Glutamatergic neuron (in vitro differentiated cells): ENCODE data around the gene CCNA2. TPM values are rescaled to one million over a fixed set of nuclear protein-coding genes. Genes with fewer than 3 reads are reported as not detected.

Experiments
- DNase-seq: peaks from one replicate; pipeline ENCODE4 v3.0.0; 2022
- H3K27ac Mint-ChIP-seq: one replicate; pipeline ENCODE4 v1.8.0; 2020; ENCODE audit warnings: mild to moderate bottlenecking, mixed read lengths, inconsistent platforms; ENCODE audit not compliant: unreplicated experiment
- H3K27me3 Mint-ChIP-seq: one replicate; pipeline ENCODE4 v1.8.0; 2020; ENCODE audit warnings: mild to moderate bottlenecking, moderate library complexity, mixed read lengths, inconsistent platforms; ENCODE audit not compliant: unreplicated experiment
- H3K36me3 Mint-ChIP-seq: one replicate; pipeline ENCODE4 v1.8.0; 2020; ENCODE audit warnings: mild to moderate bottlenecking, mixed read lengths, inconsistent platforms; ENCODE audit not compliant: unreplicated experiment
- H3K4me1 Mint-ChIP-seq: one replicate; pipeline ENCODE4 v1.8.0; 2020; ENCODE audit warnings: mild to moderate bottlenecking, low read depth, mixed read lengths, inconsistent platforms; ENCODE audit not compliant: unreplicated experiment
- H3K4me3 Mint-ChIP-seq: one replicate; pipeline ENCODE4 v1.8.0; 2020; ENCODE audit warnings: mild to moderate bottlenecking, mixed read lengths, inconsistent platforms; ENCODE audit not compliant: unreplicated experiment
- H3K9me3 Mint-ChIP-seq: one replicate; pipeline ENCODE4 v1.8.0; 2020; ENCODE audit warnings: mild to moderate bottlenecking, moderate library complexity, mixed read lengths, inconsistent platforms; ENCODE audit not compliant: unreplicated experiment
- CTCF ChIP-seq: fragments of 200-600 bp; sonication (generic); IDR thresholded peaks from one replicate; pipeline ENCODE4 v1.5.0; 2021; ENCODE audit not compliant: partially characterized antibody, unreplicated experiment
- total RNA-seq: library from RNA; stranded (reverse); fragmentation: NEBNext Ultra II Directional; extraction: Animal tissue kit (Norgen Biotek cat#: 25700); gene quantifications from one replicate; pipeline ENCODE4 v1.2.1, GENCODE V29; 2021; ENCODE audit not compliant: unreplicated experiment

Gene CCNA2
- total RNA-seq, 1 donor from 2014 or later, result 8.9 TPM

GRCh38 chr4:121860121-121860520 is 36.4 kb upstream of the CCNA2 start:
- H3K36me3 Mint-ChIP-seq, result no peaks in the 10 kb centered on the region

GRCh38 chr4:121851354-121851753 is 27.7 kb upstream of the CCNA2 start:
- Mint-ChIP-seq H3K27me3 (no peaks in the 10 kb centered on the region), H3K36me3 (no peaks in the 10 kb centered on the region), H3K4me3 (no peak overlapping the region), H3K9me3 (no peaks in the 10 kb centered on the region), H3K4me1 (no peaks in the 10 kb centered on the region), H3K27ac (no peak overlapping the region)
- TF ChIP-seq CTCF, result no peak
- DNase-seq, result no peak

More at GRCh38 chr4:121860121-121860520, 36.4 kb upstream of the CCNA2 start:
- no peaks in the 10 kb centered on the region for H3K9me3 Mint-ChIP-seq
- H3K27me3 Mint-ChIP-seq, result no peaks in the 10 kb centered on the region
- H3K4me3 Mint-ChIP-seq, result no peak overlapping the region
- no peaks in the 10 kb centered on the region for H3K4me1 Mint-ChIP-seq
- H3K27ac Mint-ChIP-seq, result no peak overlapping the region
- no peak for TF ChIP-seq CTCF
- no peak for DNase-seq

GRCh38 chr4:121846662-121847061 is 23.0 kb upstream of the CCNA2 start:
- Mint-ChIP-seq H3K27ac (no peak overlapping the region), H3K27me3 (no peaks in the 10 kb centered on the region), H3K36me3 (no peaks in the 10 kb centered on the region), H3K4me3 (no peak overlapping the region), H3K4me1 (no peaks in the 10 kb centered on the region), H3K9me3 (no peaks in the 10 kb centered on the region)
- no peak for DNase-seq
- no peak for TF ChIP-seq CTCF

- Mint-ChIP-seq H3K27ac (no peak overlapping the region), H3K9me3 (no peaks in the 10 kb centered on the region), H3K4me3 (no peak overlapping the region), H3K36me3 (peaks cover 4% of the 10 kb centered on the region), H3K27me3 (no peaks in the 10 kb centered on the region), H3K4me1 (no peaks in the 10 kb centered on the region)
- DNase-seq, result no peak
- no peak for TF ChIP-seq CTCF
Observed at GRCh38 chr4:121842862-121843261, 19.2 kb upstream of the CCNA2 start.

GRCh38 chr4:121838136-121838535 is 14.5 kb upstream of the CCNA2 start:
- no peak for DNase-seq
- no peaks in the 10 kb centered on the region for H3K27me3 Mint-ChIP-seq
- H3K27ac Mint-ChIP-seq, result no peak overlapping the region
- H3K4me3 Mint-ChIP-seq, result no peak overlapping the region
- no peak for TF ChIP-seq CTCF
- H3K9me3 Mint-ChIP-seq, result no peaks in the 10 kb centered on the region
- H3K36me3 Mint-ChIP-seq, result peaks cover 4% of the 10 kb centered on the region
- H3K4me1 Mint-ChIP-seq, result no peaks in the 10 kb centered on the region
